SK-N-SH (cell line): Measurements from ENCODE around the gene TRIM50. TPM values are rescaled to one million over a fixed set of nuclear protein-coding genes. Genes with fewer than 3 reads are reported as not detected.

Experiments used
- CTCF ChIA-PET: fragments of 300-600, 350-600 bp; formaldehyde crosslinking; extraction: SDS; loops from one replicate; lab custom pipeline; 2021; lab: Yijun Ruan, JAX
- POLR2A ChIA-PET: fragments of 350-600 bp; sonication (Branson Sonifier 250); formaldehyde crosslinking; extraction: SDS; loops from one replicate; lab custom pipeline; 2020; ENCODE audit warnings: antibody characterized with exemption, inconsistent platforms; lab: Yijun Ruan, JAX
- DNase-seq: peaks from one replicate; pipeline ENCODE4 v3.0.0; 2012
- H2AFZ ChIP-seq: fragments of 200-600 bp; sonication (generic); 2 replicates; pipeline ENCODE4 v1.8.1; 2016; ENCODE audit warnings: antibody characterized with exemption, mild to moderate bottlenecking, low read depth
- H3F3A ChIP-seq: fragments of 200-600 bp; sonication (generic); replicated peaks from 2 replicates; pipeline ENCODE3; 2016; ENCODE audit warnings: antibody characterized with exemption, mild to moderate bottlenecking; ENCODE audit not compliant: insufficient read depth
- H3K27ac ChIP-seq, 2 experiments: fragments of 200-500 bp in 1 of 2; fragments of 200-600 bp in 1 of 2; sonication (Bioruptor generic) in 1 of 2; sonication (generic), shearing (Covaris generic) in 1 of 2; 2 replicates each; pipeline versions ENCODE4 v1.5.1 to v1.6.1; 2014 to 2016; ENCODE audit warnings: low read depth in 2 of 2, inconsistent platforms in 1 of 2, low read length in 1 of 2, mild to moderate bottlenecking in 1 of 2, mixed read lengths in 1 of 2
- H3K27me3 ChIP-seq: fragments of 200-600 bp; sonication (generic), shearing (Covaris generic); 2 replicates; pipeline ENCODE4 v1.6.1; 2016; ENCODE audit warnings: mixed run types; ENCODE audit not compliant: insufficient read depth
- H3K36me3 ChIP-seq, 2 experiments: fragments of 200-500 bp in 1 of 2; fragments of 200-600 bp in 1 of 2; sonication (Bioruptor generic) in 1 of 2; sonication (generic) in 1 of 2; replicated peaks in 1 of 2; 2 replicates each; pipeline versions ENCODE3 to v1.5.1; 2014 to 2016; ENCODE audit warnings: low read length in 1 of 2, mild to moderate bottlenecking in 1 of 2; ENCODE audit not compliant: insufficient read depth in 2 of 2, control insufficient read depth in 1 of 2
- H3K4me1 ChIP-seq, 2 experiments: fragments of 200-500 bp in 1 of 2; fragments of 200-600 bp in 1 of 2; sonication (Bioruptor generic) in 1 of 2; sonication (generic), shearing (Covaris generic) in 1 of 2; 2 replicates each; pipeline versions ENCODE4 v1.5.1 to v1.6.1; 2014 to 2016; ENCODE audit warnings: low read depth in 1 of 2, low read length in 1 of 2, mixed run types in 1 of 2; ENCODE audit not compliant: insufficient read depth in 2 of 2, control insufficient read depth in 1 of 2
- H3K4me2 ChIP-seq: fragments of 200-600 bp; sonication (generic), shearing (Covaris generic); 2 replicates; pipeline ENCODE4 v1.6.1; 2017; ENCODE audit warnings: mixed run types
- H3K4me3 ChIP-seq, 2 experiments: fragments of 200-500 bp in 1 of 2; fragments of 200-600 bp in 1 of 2; sonication (Bioruptor generic) in 1 of 2; sonication (generic), shearing (Covaris generic) in 1 of 2; 2 replicates each; pipeline versions ENCODE4 v1.5.1 to v1.8.1; 2014 to 2016; ENCODE audit warnings: low read depth in 2 of 2, inconsistent platforms in 1 of 2, low read length in 1 of 2, mild to moderate bottlenecking in 1 of 2, mixed read lengths in 1 of 2, moderate library complexity in 1 of 2
- H3K79me2 ChIP-seq: fragments of 200-600 bp; sonication (generic); 2 replicates; pipeline ENCODE4 v1.8.1; 2017; ENCODE audit warnings: mild to moderate bottlenecking; ENCODE audit not compliant: insufficient read depth
- H3K9ac ChIP-seq: fragments of 200-600 bp; sonication (generic); 2 replicates; pipeline ENCODE4 v1.6.1; 2017; ENCODE audit warnings: mixed run types
- H3K9me2 ChIP-seq: fragments of 200-600 bp; sonication (generic); 2 replicates; pipeline ENCODE4 v1.6.1; 2017; ENCODE audit warnings: mixed run types
- H3K9me3 ChIP-seq: fragments of 200-600 bp; sonication (generic); 2 replicates; pipeline ENCODE4 v1.6.1; 2017; ENCODE audit warnings: mixed run types, mild to moderate bottlenecking, moderate library complexity
- H4K20me1 ChIP-seq: fragments of 200-600 bp; sonication (generic); 2 replicates; pipeline ENCODE4 v1.6.1; 2017; ENCODE audit warnings: mild to moderate bottlenecking, mixed run types; ENCODE audit not compliant: insufficient read depth
- CHD2 ChIP-seq: fragments of 150-350 bp; IDR thresholded peaks from 2 replicates; pipeline ENCODE4 v1.6.1; 2018; ENCODE audit warnings: low read length; ENCODE audit not compliant: partially characterized antibody
- FOXJ3 ChIP-seq: sonication (generic); formaldehyde crosslinking; IDR thresholded peaks from 2 replicates; pipeline ENCODE4 v1.5.1; 2020; ENCODE audit warnings: mild to moderate bottlenecking, missing genetic modification reagents
- GABPA ChIP-seq: IDR thresholded peaks from 2 replicates; pipeline ENCODE4 v1.4.0; 2012; ENCODE audit warnings: low read depth, mild to moderate bottlenecking
- GATA2 ChIP-seq: sonication (generic); formaldehyde crosslinking; IDR thresholded peaks from 2 replicates; pipeline ENCODE4 v1.5.0; 2020; ENCODE audit warnings: mild to moderate bottlenecking, missing genetic modification reagents
- JUND ChIP-seq: IDR thresholded peaks from 2 replicates; pipeline ENCODE4 v1.4.0; 2012
- MEF2A ChIP-seq: IDR thresholded peaks from 2 replicates; pipeline ENCODE4 v1.4.0; 2012; ENCODE audit warnings: low read depth, borderline replicate concordance
- MXI1 ChIP-seq: IDR thresholded peaks from 2 replicates; pipeline ENCODE4 v1.6.1; 2012; ENCODE audit warnings: mild to moderate bottlenecking, low read depth, low read length, improper control_type of control experiment
- NFIC ChIP-seq: IDR thresholded peaks from 2 replicates; pipeline ENCODE4 v1.4.0; 2012; ENCODE audit warnings: borderline replicate concordance
- RFX5 ChIP-seq: IDR thresholded peaks from 2 replicates; pipeline ENCODE4 v1.6.1; 2012; ENCODE audit warnings: mild to moderate bottlenecking, improper control_type of control experiment, low read length
- SIN3A ChIP-seq: IDR thresholded peaks from 2 replicates; pipeline ENCODE4 v1.6.1; 2012; ENCODE audit warnings: low read depth, mild to moderate bottlenecking, low read length, moderate library complexity, borderline replicate concordance
- SMC3 ChIP-seq: IDR thresholded peaks from 2 replicates; pipeline ENCODE4 v1.6.1; 2012; ENCODE audit warnings: low read depth, low read length, improper control_type of control experiment
- TAF1 ChIP-seq: IDR thresholded peaks from 2 replicates; pipeline ENCODE4 v1.6.1; 2012; ENCODE audit warnings: low read depth, mild to moderate bottlenecking, low read length, moderate library complexity, borderline replicate concordance
- TCF12 ChIP-seq: IDR thresholded peaks from 2 replicates; pipeline ENCODE4 v1.4.0; 2012
- TEAD4 ChIP-seq: IDR thresholded peaks from 2 replicates; pipeline ENCODE4 v1.4.0; 2012; ENCODE audit warnings: mild to moderate bottlenecking, borderline replicate concordance; ENCODE audit not compliant: insufficient read depth
- WGBS: methylation state at CpG from one replicate; pipeline ENCODE4 v1.1.6; 2017; ENCODE audit warnings: low lambda C conversion rate; 5-methylcytosine and 5-hydroxymethylcytosine counted together
- polyA plus RNA-seq, 3 experiments: library from polyadenylated mRNA; depleted of rRNA; stranded (reverse); fragments of >200 nt; gene quantifications; 2 replicates each; pipeline ENCODE4 v1.2.3, GENCODE V29; 2012
- TF ChIP-seq, protein P1 (sequence below): IDR thresholded peaks from 2 replicates; pipeline ENCODE4; 2012

The TRIM50 gene
- polyA plus RNA-seq, 1 of the 3 experiments (the other 2 are of a cell fraction): not detected

DNA sequence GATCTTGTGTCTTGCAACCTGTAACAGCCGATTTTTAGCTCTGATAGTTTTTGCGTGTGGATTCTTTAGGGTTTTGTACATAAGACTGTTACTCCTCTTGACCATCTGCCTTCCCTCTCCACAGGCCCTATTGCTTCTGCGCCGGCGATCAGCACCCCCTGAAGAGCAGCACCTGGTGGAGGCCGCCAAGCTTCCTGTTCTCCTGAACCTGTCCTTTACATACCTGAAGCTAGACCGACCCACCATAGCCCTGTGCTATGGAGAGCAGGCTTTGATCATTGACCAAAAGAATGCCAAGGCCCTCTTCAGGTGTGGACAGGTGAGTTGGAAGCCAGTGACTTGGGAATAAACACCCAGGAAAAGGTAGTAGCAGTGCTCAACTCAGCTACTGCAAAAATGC lies 12.6 kb upstream of the TRIM50 start:
- no peak for TF ChIP-seq RFX5
- no peak for TF ChIP-seq CHD2
- no peak for TF ChIP-seq TAF1
- no peak for TF ChIP-seq SMC3
- TF ChIP-seq MEF2A: no peak
- TF ChIP-seq TCF12: no peak
- TF ChIP-seq GABPA: no peak
- no peak for TF ChIP-seq TEAD4
- no peak for TF ChIP-seq SIN3A
- 73% methylated on average over 7 of the region's 7 CpGs for WGBS

GRCh38 chr7:73338321-73338720 lies 10.4 kb upstream of the TRIM50 start:
- TF ChIP-seq, protein P1, sequence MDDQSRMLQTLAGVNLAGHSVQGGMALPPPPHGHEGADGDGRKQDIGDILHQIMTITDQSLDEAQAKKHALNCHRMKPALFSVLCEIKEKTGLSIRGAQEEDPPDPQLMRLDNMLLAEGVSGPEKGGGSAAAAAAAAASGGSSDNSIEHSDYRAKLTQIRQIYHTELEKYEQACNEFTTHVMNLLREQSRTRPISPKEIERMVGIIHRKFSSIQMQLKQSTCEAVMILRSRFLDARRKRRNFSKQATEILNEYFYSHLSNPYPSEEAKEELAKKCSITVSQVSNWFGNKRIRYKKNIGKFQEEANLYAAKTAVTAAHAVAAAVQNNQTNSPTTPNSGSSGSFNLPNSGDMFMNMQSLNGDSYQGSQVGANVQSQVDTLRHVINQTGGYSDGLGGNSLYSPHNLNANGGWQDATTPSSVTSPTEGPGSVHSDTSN: no peak
- no peak for TF ChIP-seq CHD2
- no peak for TF ChIP-seq RFX5
- no peak for TF ChIP-seq NFIC
- no peak for TF ChIP-seq JUND
- TF ChIP-seq FOXJ3 (CRISPR knock-in tag): no peak
- TF ChIP-seq SIN3A: no peak
- TF ChIP-seq MXI1: no peak
- no peak for TF ChIP-seq GATA2 (CRISPR knock-in tag)
- WGBS: 76% methylated on average over 10 of the region's 10 CpGs
- no peak for DNase-seq
- Histone ChIP-seq H3K9me2 (no peaks in the 10 kb centered on the region), H3K36me3 (no peaks in the 10 kb centered on the region), H3K9ac (no peak overlapping the region), H2AFZ (no peak overlapping the region), H4K20me1 (no peaks in the 10 kb centered on the region), H3K4me3 (no peak overlapping the region), H3K27ac (no peak overlapping the region), H3K9me3 (no peaks in the 10 kb centered on the region), H3F3A (no peaks in the 10 kb centered on the region), H3K4me2 (no peak overlapping the region), H3K79me2 (no peaks in the 10 kb centered on the region), H3K4me1 (peaks cover 0 to 2% of the 10 kb centered on the region in 2 experiments; a peak in 1 of 4 replicates), H3K27me3 (peaks cover 7% of the 10 kb centered on the region; the same call in 1 of the 2 replicates)
- ChIA-PET POLR2A (no interaction called here), CTCF (interaction anchor here (2.0 to 7.9 kb wide), 3 partner anchors 14 to 114 kb away, joined by 5 to 68 read pairs (median 30); no protein-coding TSS in a partner anchor)

More for the DNA sequence above, 12.6 kb upstream of the TRIM50 start:
- Histone ChIP-seq H3K79me2 (no peaks in the 10 kb centered on the region), H3K36me3 (no peaks in the 10 kb centered on the region), H3K4me2 (no peak overlapping the region), H3K27me3 (no peaks in the 10 kb centered on the region; the same call in 1 of the 2 replicates), H2AFZ (no peak overlapping the region), H3K27ac (no peak overlapping the region), H3K9ac (no peak overlapping the region), H3K9me2 (no peaks in the 10 kb centered on the region), H3K9me3 (no peaks in the 10 kb centered on the region), H3K4me3 (no peak overlapping the region), H3K4me1 (peaks cover 0 to 2% of the 10 kb centered on the region in 2 experiments; a peak in 1 of 4 replicates), H3F3A (no peaks in the 10 kb centered on the region), H4K20me1 (no peaks in the 10 kb centered on the region)
- ChIA-PET POLR2A (no interaction called here), CTCF (interaction anchor here (1.0 to 7.9 kb wide), 7 partner anchors 12 to 116 kb away, joined by 3 to 68 read pairs (median 30); no protein-coding TSS in a partner anchor)
- DNase-seq: no peak
